ENCODE results near the gene SLC7A10. TPM values are rescaled to one million over a fixed set of nuclear protein-coding genes. Genes with fewer than 3 reads are reported as not detected.

The SLC7A10 gene
- total RNA-seq, 4 donors from 2014 or later = not detected

DNA sequence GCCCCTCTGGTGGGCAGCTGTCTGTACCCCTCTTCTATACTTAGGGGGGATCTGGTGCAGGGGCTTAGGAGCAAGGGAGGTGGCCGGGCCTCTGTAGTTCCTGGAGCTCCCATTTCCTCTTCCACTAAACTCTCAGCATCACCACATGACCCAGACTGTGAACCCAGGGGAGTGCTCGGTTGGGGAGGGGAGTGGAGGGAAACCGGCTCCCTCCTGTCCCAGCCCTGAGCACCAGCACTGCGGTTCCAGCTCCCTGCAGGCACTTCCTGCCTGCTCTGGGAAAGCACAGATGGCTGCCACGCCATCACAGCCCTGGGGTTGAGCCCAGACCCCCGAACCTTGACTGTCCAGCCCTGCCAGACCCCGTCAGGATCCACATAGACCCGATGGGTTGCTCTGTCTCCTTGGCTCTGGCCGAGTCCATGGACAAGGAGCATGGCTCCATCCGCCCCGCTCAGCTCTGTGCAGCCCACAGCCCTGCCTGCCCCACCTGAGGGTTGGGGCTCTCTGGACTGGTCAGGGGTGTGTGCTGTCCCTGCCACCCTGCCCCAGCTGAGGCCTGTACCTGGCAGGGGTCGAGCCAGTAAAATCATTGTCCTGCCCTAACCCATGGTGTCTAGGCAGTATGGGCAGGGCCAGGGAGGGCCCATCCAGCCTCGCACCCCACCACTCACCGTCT, 36.0 kb upstream of the SLC7A10 start:
- TF ChIP-seq, protein P1, sequence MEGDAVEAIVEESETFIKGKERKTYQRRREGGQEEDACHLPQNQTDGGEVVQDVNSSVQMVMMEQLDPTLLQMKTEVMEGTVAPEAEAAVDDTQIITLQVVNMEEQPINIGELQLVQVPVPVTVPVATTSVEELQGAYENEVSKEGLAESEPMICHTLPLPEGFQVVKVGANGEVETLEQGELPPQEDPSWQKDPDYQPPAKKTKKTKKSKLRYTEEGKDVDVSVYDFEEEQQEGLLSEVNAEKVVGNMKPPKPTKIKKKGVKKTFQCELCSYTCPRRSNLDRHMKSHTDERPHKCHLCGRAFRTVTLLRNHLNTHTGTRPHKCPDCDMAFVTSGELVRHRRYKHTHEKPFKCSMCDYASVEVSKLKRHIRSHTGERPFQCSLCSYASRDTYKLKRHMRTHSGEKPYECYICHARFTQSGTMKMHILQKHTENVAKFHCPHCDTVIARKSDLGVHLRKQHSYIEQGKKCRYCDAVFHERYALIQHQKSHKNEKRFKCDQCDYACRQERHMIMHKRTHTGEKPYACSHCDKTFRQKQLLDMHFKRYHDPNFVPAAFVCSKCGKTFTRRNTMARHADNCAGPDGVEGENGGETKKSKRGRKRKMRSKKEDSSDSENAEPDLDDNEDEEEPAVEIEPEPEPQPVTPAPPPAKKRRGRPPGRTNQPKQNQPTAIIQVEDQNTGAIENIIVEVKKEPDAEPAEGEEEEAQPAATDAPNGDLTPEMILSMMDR (IDR thresholded peaks at IDR 0.05) = no peak
- TF ChIP-seq POLR2AphosphoS5 (IDR thresholded peaks at IDR 0.05) (no peak), POLR2A (IDR thresholded peaks at IDR 0.05; ENCODE audit: low read depth) (no peak), EP300 (IDR thresholded peaks at IDR 0.05) (no peak)
- Histone ChIP-seq H3K9me3 (peaks cover 0 to 13% (median 5%) of the 10 kb centered on the region in 4 donors), H3K27ac (replicated peaks in 1 of 4) (no peak overlapping the region), H3K27me3 (no peaks in the 10 kb centered on the region), H3K36me3 (no peaks in the 10 kb centered on the region), H3K4me1 (no peaks in the 10 kb centered on the region), H3K4me3 (no peak overlapping the region)
- DNase-seq (ENCODE audit: extremely low spot score) = no peak
- 70% methylated on average over 9 of the region's 14 CpGs for WGBS
- intact Hi-C loops (cut with DNase I) = no loop called here

DNA sequence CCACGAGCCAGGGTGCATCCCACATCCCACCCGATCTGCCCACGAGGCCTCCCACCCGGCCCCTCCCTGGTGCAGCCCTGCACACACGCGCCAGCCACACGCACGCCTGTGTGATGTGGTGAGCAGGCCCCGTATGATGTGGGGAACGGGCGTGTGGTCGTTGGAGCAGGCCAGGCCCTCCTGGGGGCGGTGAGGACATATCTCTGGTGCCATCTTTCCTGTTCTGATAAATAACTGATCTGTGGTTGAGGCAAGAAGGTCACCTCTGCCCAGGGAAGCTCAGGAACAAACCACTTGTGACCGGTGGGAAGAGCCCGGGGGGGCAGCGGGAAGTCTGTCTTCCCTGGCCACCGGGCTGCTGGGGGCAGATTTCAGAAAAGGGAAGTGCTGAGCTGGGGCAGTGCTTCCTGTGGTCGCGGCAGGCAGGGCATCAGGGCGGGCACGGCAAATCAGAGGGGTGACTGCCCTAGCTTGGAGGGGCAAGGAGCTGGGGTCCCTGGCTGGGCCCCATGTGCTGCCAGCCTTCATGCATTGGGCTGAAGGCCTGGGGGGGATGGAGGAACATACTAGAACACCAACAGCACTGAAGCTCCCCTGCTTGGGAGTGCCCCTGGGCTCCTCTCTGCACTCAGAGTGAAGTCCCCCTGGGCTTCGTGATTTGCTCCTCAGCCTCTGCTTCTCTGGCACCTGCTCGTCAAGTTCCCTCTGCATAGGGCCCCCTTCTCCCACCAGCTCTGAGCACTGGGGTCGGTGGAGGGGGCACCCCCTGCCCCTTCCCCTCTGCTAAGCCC, 35.2 kb upstream of the SLC7A10 start:
- Histone ChIP-seq H3K4me3 (no peak overlapping the region), H3K27ac (replicated peaks in 1 of 4) (peak overlapping the region in 1 of 4 donors; percentile 17), H3K36me3 (no peaks in the 10 kb centered on the region), H3K4me1 (no peaks in the 10 kb centered on the region), H3K9me3 (peaks cover 0 to 13% (median 5%) of the 10 kb centered on the region in 4 donors), H3K27me3 (no peaks in the 10 kb centered on the region)
- TF ChIP-seq POLR2A (IDR thresholded peaks at IDR 0.05; ENCODE audit: low read depth) (no peak), EP300 (IDR thresholded peaks at IDR 0.05) (no peak), POLR2AphosphoS5 (IDR thresholded peaks at IDR 0.05) (no peak)
- TF ChIP-seq, protein P1 (IDR thresholded peaks at IDR 0.05) = no peak
- DNase-seq (ENCODE audit: extremely low spot score) = no peak
- 75% methylated on average over 20 of the region's 24 CpGs for WGBS
- intact Hi-C loops (cut with DNase I) = no loop called here

DNA sequence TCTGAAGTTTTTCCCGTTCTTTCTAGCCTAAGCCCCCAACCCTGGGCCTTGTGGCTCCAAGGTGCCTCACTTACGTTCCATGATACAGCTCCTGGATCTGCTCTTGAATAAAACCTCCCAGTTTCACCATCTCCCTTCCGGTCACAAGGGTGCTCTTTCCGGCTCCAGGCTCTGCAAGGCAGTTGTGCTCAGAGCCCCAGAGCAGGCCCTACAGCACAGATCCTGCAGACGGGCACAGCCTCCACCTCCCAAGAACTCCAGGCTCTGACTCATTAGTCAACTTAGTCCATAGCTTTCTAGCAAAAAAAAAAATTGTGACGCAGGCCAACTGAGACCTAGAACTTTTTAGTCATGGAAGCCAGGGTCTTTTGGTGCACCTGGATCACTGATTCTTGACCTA, 33.9 kb upstream of the SLC7A10 start:
- DNase-seq (ENCODE audit: extremely low spot score) = no peak
- Histone ChIP-seq H3K27me3 (peaks cover 0 to 3% (median 0%) of the 10 kb centered on the region in 4 donors), H3K4me3 (no peak overlapping the region), H3K9me3 (peaks cover 0 to 13% (median 5%) of the 10 kb centered on the region in 4 donors), H3K4me1 (no peaks in the 10 kb centered on the region), H3K36me3 (no peaks in the 10 kb centered on the region), H3K27ac (replicated peaks in 1 of 4) (no peak overlapping the region)
- WGBS = 82% methylated on average over 6 of the region's 6 CpGs
- TF ChIP-seq, protein P1 (IDR thresholded peaks at IDR 0.05) = no peak
- TF ChIP-seq POLR2A (IDR thresholded peaks at IDR 0.05; ENCODE audit: low read depth) (no peak), POLR2AphosphoS5 (IDR thresholded peaks at IDR 0.05) (no peak), EP300 (IDR thresholded peaks at IDR 0.05) (no peak)
- intact Hi-C loops (cut with DNase I) = no loop called here

DNA sequence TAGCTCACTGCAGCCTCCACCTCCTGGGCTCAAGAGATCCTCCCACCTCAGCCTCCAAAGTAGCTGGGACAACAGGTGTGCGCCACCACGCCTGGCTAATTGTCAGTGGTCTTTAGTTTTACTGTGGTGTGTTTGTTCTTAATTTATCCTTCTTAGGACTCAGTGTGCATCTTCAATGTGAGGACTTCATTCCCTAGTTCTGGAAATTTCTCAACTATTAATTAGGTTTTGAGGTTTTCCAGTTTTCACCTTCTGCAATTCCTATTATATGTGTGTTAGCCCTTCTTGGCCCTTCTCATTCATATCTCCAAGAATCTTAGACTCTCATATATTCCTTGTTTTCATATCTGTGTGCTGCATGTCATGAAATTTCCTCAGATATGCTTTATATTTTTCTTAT, 32.2 kb upstream of the SLC7A10 start:
- 100% methylated on average over 2 of the region's 2 CpGs for WGBS

More for the DNA sequence above, 32.2 kb upstream of the SLC7A10 start:
- Histone ChIP-seq H3K4me3 (no peak overlapping the region), H3K36me3 (no peaks in the 10 kb centered on the region), H3K4me1 (no peaks in the 10 kb centered on the region), H3K27me3 (peaks cover 0 to 21% (median 0%) of the 10 kb centered on the region in 4 donors), H3K9me3 (peaks cover 0 to 13% (median 5%) of the 10 kb centered on the region in 4 donors), H3K27ac (replicated peaks in 1 of 4) (no peak overlapping the region)
- TF ChIP-seq POLR2AphosphoS5 (IDR thresholded peaks at IDR 0.05) = no peak
- TF ChIP-seq, protein P1 (IDR thresholded peaks at IDR 0.05) = no peak
- no peak for TF ChIP-seq POLR2A (IDR thresholded peaks at IDR 0.05; ENCODE audit: low read depth)
- TF ChIP-seq EP300 (IDR thresholded peaks at IDR 0.05) = no peak
- intact Hi-C loops (cut with DNase I) = no loop called here
- DNase-seq (ENCODE audit: extremely low spot score) = no peak

Measured in esophagus muscularis mucosa (tissue), 4 donors.